ENCODE data around the gene RAB5IF. TPM values are rescaled to one million over a fixed set of nuclear protein-coding genes. Genes with fewer than 3 reads are reported as not detected.

The RAB5IF gene
- total RNA-seq, 4 donors from 2014 or later, result 203 to 373 (median 267) TPM

GRCh38 chr20:36647196-36648121, 41.9 kb downstream of the RAB5IF start:
- H3K9me3 ChIP-seq, result no peaks in the 10 kb centered on the region
- TF ChIP-seq POLR2A (IDR thresholded peaks at IDR 0.05), result no peak
- TF ChIP-seq CTCF (IDR thresholded peaks at IDR 0.05), result no peak
- H3K36me3 ChIP-seq, result peaks cover 0 to 16% (median 0%) of the 10 kb centered on the region in 3 donors
- DNase-seq, result no peak
- no peak overlapping the region for H3K4me3 ChIP-seq
- 66 to 70% methylated on average over 7 to 8 of the region's 8 CpGs for WGBS, 2 donors
- H3K27me3 ChIP-seq, result peaks cover 0 to 20% (median 0%) of the 10 kb centered on the region in 4 donors
- intact Hi-C loops (cut with DNase I), result no loop called here
- peaks cover 0 to 10% (median 3%) of the 10 kb centered on the region in 3 donors for H3K4me1 ChIP-seq
- no peak overlapping the region for H3K27ac ChIP-seq

- no peak overlapping the region for H3K4me3 ChIP-seq
- no peaks in the 10 kb centered on the region for H3K27me3 ChIP-seq
- intact Hi-C loops (cut with DNase I), result no loop called here
- H3K27ac ChIP-seq, result no peak overlapping the region
- H3K36me3 ChIP-seq, result peaks cover 0 to 75% (median 6%) of the 10 kb centered on the region in 3 donors
- 88 to 89% methylated on average over 9 of the region's 9 CpGs for WGBS, 2 donors
- no peak for TF ChIP-seq POLR2A (IDR thresholded peaks at IDR 0.05)
- TF ChIP-seq CTCF (IDR thresholded peaks at IDR 0.05), result no peak
- H3K4me1 ChIP-seq, result no peaks in the 10 kb centered on the region
- H3K9me3 ChIP-seq, result no peaks in the 10 kb centered on the region
- no peak for DNase-seq
Measured at GRCh38 chr20:36653456-36653855, 47.9 kb downstream of the RAB5IF start.

- no peaks in the 10 kb centered on the region for H3K9me3 ChIP-seq
- TF ChIP-seq POLR2A (IDR thresholded peaks at IDR 0.05), result no peak
- TF ChIP-seq CTCF (IDR thresholded peaks at IDR 0.05), result no peak
- intact Hi-C loops (cut with DNase I), result no loop called here
- H3K4me3 ChIP-seq, result no peak overlapping the region
- no peak overlapping the region for H3K27ac ChIP-seq
- H3K36me3 ChIP-seq, result peaks cover 0 to 84% (median 6%) of the 10 kb centered on the region in 3 donors
- DNase-seq, result no peak
- WGBS, 2 donors, result 78 to 97% methylated on average over 3 to 5 of the region's 8 CpGs
- H3K4me1 ChIP-seq, result no peaks in the 10 kb centered on the region
- H3K27me3 ChIP-seq, result no peaks in the 10 kb centered on the region
Measured at GRCh38 chr20:36654506-36654905, 48.9 kb downstream of the RAB5IF start.

GRCh38 chr20:36655004-36655403, 49.4 kb downstream of the RAB5IF start:
- intact Hi-C loops (cut with DNase I), result no loop called here
- H3K27ac ChIP-seq, result no peak overlapping the region
- no peak for DNase-seq
- no peaks in the 10 kb centered on the region for H3K9me3 ChIP-seq
- no peaks in the 10 kb centered on the region for H3K4me1 ChIP-seq
- H3K36me3 ChIP-seq, result peaks cover 0 to 89% (median 6%) of the 10 kb centered on the region in 3 donors
- no peak overlapping the region for H3K4me3 ChIP-seq
- no peaks in the 10 kb centered on the region for H3K27me3 ChIP-seq
- TF ChIP-seq CTCF (IDR thresholded peaks at IDR 0.05), result no peak
- no peak for TF ChIP-seq POLR2A (IDR thresholded peaks at IDR 0.05)
- 84 to 94% methylated on average over 2 to 3 of the region's 3 CpGs for WGBS, 2 donors

- no peak for TF ChIP-seq POLR2A (IDR thresholded peaks at IDR 0.05)
- TF ChIP-seq CTCF (IDR thresholded peaks at IDR 0.05), result no peak
- intact Hi-C loops (cut with DNase I), result no loop called here
- Histone ChIP-seq H3K36me3 (peaks cover 0 to 97% (median 6%) of the 10 kb centered on the region in 3 donors), H3K4me3 (no peak overlapping the region), H3K27me3 (no peaks in the 10 kb centered on the region), H3K9me3 (no peaks in the 10 kb centered on the region), H3K27ac (no peak overlapping the region), H3K4me1 (no peaks in the 10 kb centered on the region)
- DNase-seq, result no peak
- 72 to 82% methylated on average over 4 of the region's 4 CpGs for WGBS, 2 donors
Measured at GRCh38 chr20:36656733-36657132, 51.2 kb downstream of the RAB5IF start.
